HEK293 (cell line): ENCODE results near the gene RDH12.

Experiments used
- CTCF ChIA-PET: fragments of 350-600 bp; formaldehyde crosslinking; extraction: SDS; loops from one replicate; lab custom pipeline; 2021; ENCODE audit warnings: antibody characterized with exemption; lab: Yijun Ruan, JAX
- POLR2A ChIA-PET: fragments of 300-600 bp; formaldehyde crosslinking; extraction: SDS; loops from one replicate; lab custom pipeline; 2020; ENCODE audit warnings: antibody characterized with exemption, inconsistent platforms; lab: Yijun Ruan, JAX
- H3K27ac ChIP-seq: fragments of 200-500 bp; sonication (Bioruptor generic); 2 replicates; pipeline ENCODE4 v1.5.1; 2014; ENCODE audit warnings: low read depth, low read length, control low read depth, inconsistent platforms; ENCODE audit errors: extremely low read depth
- H3K36me3 ChIP-seq, 2 experiments: fragments of 200-500 bp in 1 of 2; sonication (Bioruptor generic) in 1 of 2; 1 replicate in 1 of 2; 2 replicates in 1 of 2; pipeline ENCODE4 v1.5.1; 2014 to 2017; ENCODE audit warnings: inconsistent platforms in 2 of 2, low read length in 2 of 2; ENCODE audit not compliant: control insufficient read depth in 2 of 2, insufficient read depth in 1 of 2
- H3K4me1 ChIP-seq: fragments of 200-500 bp; sonication (Bioruptor generic); 2 replicates; pipeline ENCODE4 v1.5.1; 2014; ENCODE audit warnings: mild to moderate bottlenecking, low read length, inconsistent platforms; ENCODE audit not compliant: control insufficient read depth, insufficient read depth
- H3K4me3 ChIP-seq: 2 replicates; pipeline ENCODE4 v1.5.1; 2011; ENCODE audit warnings: low read depth, mild to moderate bottlenecking, control low read depth, low read length, moderate library complexity
- H3K9me3 ChIP-seq: fragments of 200-500 bp; sonication (Bioruptor generic); 2 replicates; pipeline ENCODE4 v1.5.1; 2014; ENCODE audit warnings: low read depth, low read length, inconsistent platforms; ENCODE audit not compliant: control insufficient read depth, insufficient read depth
- ELK4 ChIP-seq: IDR thresholded peaks from 2 replicates; pipeline ENCODE4 v1.6.1; 2011; ENCODE audit warnings: mild to moderate bottlenecking, low read depth, low read length, borderline replicate concordance
- ZBTB21 ChIP-seq: fragments of 450-650 bp; formaldehyde crosslinking; IDR thresholded peaks from 2 replicates; pipeline ENCODE4 v1.5.1; 2017; ENCODE audit warnings: missing biosample characterization, missing genetic modification characterization
- ZBTB44 ChIP-seq: fragments of 450-650 bp; IDR thresholded peaks from 2 replicates; pipeline ENCODE4 v1.5.1; 2018; ENCODE audit warnings: missing biosample characterization, mild to moderate bottlenecking, missing genetic modification characterization
- ZBTB6 ChIP-seq: fragments of 450-650 bp; formaldehyde crosslinking; IDR thresholded peaks from 2 replicates; pipeline ENCODE4 v1.5.1; 2017; ENCODE audit warnings: missing biosample characterization, missing genetic modification characterization
- ZNF157 ChIP-seq: fragments of 450-650 bp; formaldehyde crosslinking; IDR thresholded peaks from 2 replicates; pipeline ENCODE4 v1.5.1; 2016; ENCODE audit warnings: missing biosample characterization, missing genetic modification characterization
- ZNF211 ChIP-seq: fragments of 450-650 bp; formaldehyde crosslinking; IDR thresholded peaks from 2 replicates; pipeline ENCODE4 v1.5.1; 2016; ENCODE audit warnings: low read depth, missing biosample characterization, missing genetic modification characterization
- ZNF488 ChIP-seq: fragments of 450-650 bp; formaldehyde crosslinking; IDR thresholded peaks from 2 replicates; pipeline ENCODE4 v1.5.1; 2016; ENCODE audit warnings: missing biosample characterization, missing genetic modification characterization
- ZNF530 ChIP-seq: fragments of 450-650 bp; formaldehyde crosslinking; IDR thresholded peaks from 2 replicates; pipeline ENCODE4 v1.5.1; 2016; ENCODE audit warnings: low read depth, missing biosample characterization, missing genetic modification characterization
- ZNF580 ChIP-seq: fragments of 450-650 bp; formaldehyde crosslinking; IDR thresholded peaks from 2 replicates; pipeline ENCODE4 v1.5.1; 2016; ENCODE audit warnings: missing biosample characterization, missing genetic modification characterization
- ZNF624 ChIP-seq: fragments of 450-650 bp; formaldehyde crosslinking; IDR thresholded peaks from 2 replicates; pipeline ENCODE4 v1.5.1; 2017; ENCODE audit warnings: missing biosample characterization, missing genetic modification characterization
- ZNF776 ChIP-seq: fragments of 450-650 bp; formaldehyde crosslinking; IDR thresholded peaks from 2 replicates; pipeline ENCODE4 v1.5.0; 2017; ENCODE audit warnings: missing biosample characterization, missing genetic modification characterization, borderline replicate concordance
- ZNF830 ChIP-seq: fragments of 450-650 bp; IDR thresholded peaks from 2 replicates; pipeline ENCODE4 v1.5.0; 2018; ENCODE audit warnings: missing biosample characterization, missing genetic modification characterization, low read depth, mild to moderate bottlenecking, moderate library complexity
- ZSCAN5A ChIP-seq: fragments of 450-650 bp; formaldehyde crosslinking; IDR thresholded peaks from 2 replicates; pipeline ENCODE4 v1.5.1; 2016; ENCODE audit warnings: missing biosample characterization, missing genetic modification characterization

Gene RDH12

GRCh38 chr14:67782090-67782489 lies 80.4 kb downstream of the RDH12 start:
- Histone ChIP-seq H3K9me3 (no peaks in the 10 kb centered on the region), H3K4me1 (no peaks in the 10 kb centered on the region), H3K36me3 (peaks cover 33 to 94% of the 10 kb centered on the region in 2 experiments), H3K27ac (no peak overlapping the region), H3K4me3 (no peak overlapping the region)
- CTCF ChIA-PET, result interaction anchor here (0.7 to 0.9 kb wide), 2 partner anchors 8 to 61 kb away, joined by 3 to 4 read pairs; no protein-coding TSS in a partner anchor
- POLR2A ChIA-PET, result no interaction called here
- TF ChIP-seq ZBTB6, result no peak
- TF ChIP-seq ZNF488 (tag by site-specific recombination), result no peak
- TF ChIP-seq ZNF211 (tag by site-specific recombination), result no peak
- TF ChIP-seq ZBTB21 (tag by site-specific recombination), result no peak
- no peak for TF ChIP-seq ZNF530 (tag by site-specific recombination)
- no peak for TF ChIP-seq ZSCAN5A (tag by site-specific recombination)
- TF ChIP-seq ELK4, result no peak
- TF ChIP-seq ZNF624 (tag by site-specific recombination), result no peak
- no peak for TF ChIP-seq ZNF830 (tag by site-specific recombination)
- no peak for TF ChIP-seq ZNF580 (tag by site-specific recombination)
- no peak for TF ChIP-seq ZNF157
- TF ChIP-seq ZNF776, result no peak
- no peak for TF ChIP-seq ZBTB44
- TF ChIP-seq, all 188 proteins: peak for 0
